Measurements from ENCODE around the gene TTLL5.

GRCh38 chr14:75811872-75812499, 150.9 kb downstream of the TTLL5 start:
- 0 out of 2 replicates have a peak, but pooled peaks have one; percentile 8 for TF ChIP-seq MAX (IDR thresholded peaks at IDR 0.05)
- TF ChIP-seq YY1 (IDR thresholded peaks at IDR 0.05; ENCODE audit: low read depth), result no peak
- no peak for TF ChIP-seq TAF1 (IDR thresholded peaks at IDR 0.05; ENCODE audit: low read depth)
- no peak for TF ChIP-seq EGR1 (IDR thresholded peaks at IDR 0.05)
